ENCODE results near the gene SGCA. TPM values are rescaled to one million over a fixed set of nuclear protein-coding genes. Genes with fewer than 3 reads are reported as not detected.
A peak's percentile ranks its signal among the peaks of the same experiment; 100 is the strongest.

SGCA gene
- total and polyA plus RNA-seq, 2 of the 13 experiments (the other 11 are each of a cell fraction or from before 2014, with no cell fraction given) = not detected

DNA sequence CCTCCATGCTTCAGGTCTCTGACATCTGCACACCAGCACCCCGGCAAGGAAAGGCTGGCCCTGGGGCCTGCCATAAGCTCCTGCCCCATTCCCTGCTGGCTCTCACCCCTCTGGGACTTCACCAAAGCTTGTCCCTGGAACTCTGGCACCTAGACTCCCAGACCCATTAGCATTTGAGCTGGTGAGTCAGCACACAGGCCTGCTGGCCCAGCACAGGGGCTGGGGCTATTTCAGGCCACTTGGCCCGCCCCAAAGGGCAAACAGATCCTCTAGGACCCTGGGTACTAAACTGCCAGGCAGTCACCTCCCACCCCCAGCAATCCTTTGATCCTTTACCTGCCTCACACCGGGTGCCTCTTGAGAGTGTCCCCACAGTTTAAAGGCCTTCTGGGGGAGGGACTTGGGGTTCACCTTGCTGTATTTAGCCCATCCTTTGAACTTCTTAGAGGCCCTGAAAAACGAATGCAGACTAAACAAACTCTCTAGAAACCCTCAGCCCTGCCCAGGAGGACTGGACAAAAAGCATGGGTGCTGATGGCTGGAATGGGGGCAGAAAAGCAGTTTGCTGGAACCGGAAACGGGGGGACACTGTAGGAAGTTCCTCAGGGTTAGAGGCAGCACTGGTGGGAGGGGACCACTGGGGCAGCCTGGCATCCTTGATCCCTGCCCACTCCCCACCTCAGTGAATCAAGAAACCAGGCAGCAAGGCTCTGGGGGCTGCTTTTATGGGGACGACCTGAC, 32.6 kb upstream of the SGCA start (continued):
- TF ChIP-seq ZNF737 (CRISPR knock-in tag; IDR thresholded peaks at IDR 0.05; ENCODE audit: borderline replicate concordance) (no peak), CHCHD3 (CRISPR knock-in tag; IDR thresholded peaks at IDR 0.05) (no peak), GABPB1 (CRISPR knock-in tag; IDR thresholded peaks at IDR 0.05) (no peak), MTF1 (CRISPR knock-in tag; IDR thresholded peaks at IDR 0.05) (no peak), MYNN (CRISPR knock-in tag; IDR thresholded peaks at IDR 0.05; ENCODE audit: low read depth) (no peak), MIXL1 (CRISPR knock-in tag; IDR thresholded peaks at IDR 0.05) (no peak), ZNF605 (CRISPR knock-in tag; IDR thresholded peaks at IDR 0.05) (no peak), ZKSCAN1 (IDR thresholded peaks at IDR 0.05; ENCODE audit: low read length) (no peak), ZSCAN12 (CRISPR knock-in tag; IDR thresholded peaks at IDR 0.05) (no peak), NR2F6 (IDR thresholded peaks at IDR 0.05) (peak; percentile 70), NR2F6 (CRISPR knock-in tag; IDR thresholded peaks at IDR 0.05) (peak; percentile 68), IRX3 (CRISPR knock-in tag; IDR thresholded peaks at IDR 0.05; ENCODE audit: borderline replicate concordance, low read depth) (no peak), GPN1 (CRISPR knock-in tag; IDR thresholded peaks at IDR 0.05; ENCODE audit: borderline replicate concordance) (no peak), AKAP8 (CRISPR knock-in tag; IDR thresholded peaks at IDR 0.05) (no peak), MEIS2 (CRISPR knock-in tag; IDR thresholded peaks at IDR 0.05) (no peak), PHF5A (CRISPR knock-in tag; IDR thresholded peaks at IDR 0.05; ENCODE audit: low read depth, unreplicated experiment) (peak; percentile 30), ZNF780A (CRISPR knock-in tag; IDR thresholded peaks at IDR 0.05) (no peak)
- TF ChIP-seq, protein P1, sequence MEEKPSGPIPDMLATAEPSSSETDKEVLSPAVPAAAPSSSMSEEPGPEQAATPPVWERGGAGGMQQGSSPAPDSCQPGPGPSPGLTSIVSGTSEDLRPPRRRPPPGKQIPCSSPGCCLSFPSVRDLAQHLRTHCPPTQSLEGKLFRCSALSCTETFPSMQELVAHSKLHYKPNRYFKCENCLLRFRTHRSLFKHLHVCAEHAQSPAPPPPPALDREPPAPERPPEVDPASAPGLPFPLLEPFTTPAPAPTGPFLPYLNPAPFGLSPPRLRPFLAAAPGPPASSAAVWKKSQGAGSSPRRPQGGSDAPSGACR (CRISPR knock-in tag; IDR thresholded peaks at IDR 0.05) = no peak
- TF ChIP-seq, protein P2, sequence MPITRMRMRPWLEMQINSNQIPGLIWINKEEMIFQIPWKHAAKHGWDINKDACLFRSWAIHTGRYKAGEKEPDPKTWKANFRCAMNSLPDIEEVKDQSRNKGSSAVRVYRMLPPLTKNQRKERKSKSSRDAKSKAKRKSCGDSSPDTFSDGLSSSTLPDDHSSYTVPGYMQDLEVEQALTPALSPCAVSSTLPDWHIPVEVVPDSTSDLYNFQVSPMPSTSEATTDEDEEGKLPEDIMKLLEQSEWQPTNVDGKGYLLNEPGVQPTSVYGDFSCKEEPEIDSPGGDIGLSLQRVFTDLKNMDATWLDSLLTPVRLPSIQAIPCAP (CRISPR knock-in tag; IDR thresholded peaks at IDR 0.05; ENCODE audit: low read depth) = no peak
- TF ChIP-seq, protein P3, sequence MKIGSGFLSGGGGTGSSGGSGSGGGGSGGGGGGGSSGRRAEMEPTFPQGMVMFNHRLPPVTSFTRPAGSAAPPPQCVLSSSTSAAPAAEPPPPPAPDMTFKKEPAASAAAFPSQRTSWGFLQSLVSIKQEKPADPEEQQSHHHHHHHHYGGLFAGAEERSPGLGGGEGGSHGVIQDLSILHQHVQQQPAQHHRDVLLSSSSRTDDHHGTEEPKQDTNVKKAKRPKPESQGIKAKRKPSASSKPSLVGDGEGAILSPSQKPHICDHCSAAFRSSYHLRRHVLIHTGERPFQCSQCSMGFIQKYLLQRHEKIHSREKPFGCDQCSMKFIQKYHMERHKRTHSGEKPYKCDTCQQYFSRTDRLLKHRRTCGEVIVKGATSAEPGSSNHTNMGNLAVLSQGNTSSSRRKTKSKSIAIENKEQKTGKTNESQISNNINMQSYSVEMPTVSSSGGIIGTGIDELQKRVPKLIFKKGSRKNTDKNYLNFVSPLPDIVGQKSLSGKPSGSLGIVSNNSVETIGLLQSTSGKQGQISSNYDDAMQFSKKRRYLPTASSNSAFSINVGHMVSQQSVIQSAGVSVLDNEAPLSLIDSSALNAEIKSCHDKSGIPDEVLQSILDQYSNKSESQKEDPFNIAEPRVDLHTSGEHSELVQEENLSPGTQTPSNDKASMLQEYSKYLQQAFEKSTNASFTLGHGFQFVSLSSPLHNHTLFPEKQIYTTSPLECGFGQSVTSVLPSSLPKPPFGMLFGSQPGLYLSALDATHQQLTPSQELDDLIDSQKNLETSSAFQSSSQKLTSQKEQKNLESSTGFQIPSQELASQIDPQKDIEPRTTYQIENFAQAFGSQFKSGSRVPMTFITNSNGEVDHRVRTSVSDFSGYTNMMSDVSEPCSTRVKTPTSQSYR (CRISPR knock-in tag; IDR thresholded peaks at IDR 0.05; ENCODE audit: borderline replicate concordance) = peak; percentile 38; the same call in 1 of the 2 replicates
